Activated CD4-positive, alpha-beta T cell treated with anti-CD3 and anti-CD28 coated beads for 48 hours (primary cell): ENCODE results near the gene GRIN2A.

Experiments
- DNase-seq: peaks from one replicate; pipeline ENCODE4 v3.0.0-alpha.2; 2020

The GRIN2A gene

DNA sequence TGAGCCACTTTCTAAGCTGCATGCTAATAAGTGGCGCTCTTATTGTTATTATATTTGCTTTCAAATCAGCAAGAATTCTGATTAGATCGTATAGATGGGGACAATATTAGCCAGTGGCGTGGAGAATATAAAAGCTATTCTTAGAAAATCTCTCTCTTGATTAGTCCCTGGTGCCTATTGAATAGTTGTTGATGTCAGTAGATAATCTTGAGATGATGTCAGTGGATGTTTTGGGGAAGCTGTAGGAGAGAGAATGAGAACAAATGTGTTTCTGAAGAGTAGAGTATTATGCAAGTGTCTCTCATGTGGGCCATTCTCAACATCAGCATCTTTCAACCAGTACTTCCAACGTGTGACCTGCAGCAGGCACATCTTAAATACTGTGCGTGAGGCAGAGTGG, 445.7 kb downstream of the GRIN2A start:
- no peak for DNase-seq

DNA sequence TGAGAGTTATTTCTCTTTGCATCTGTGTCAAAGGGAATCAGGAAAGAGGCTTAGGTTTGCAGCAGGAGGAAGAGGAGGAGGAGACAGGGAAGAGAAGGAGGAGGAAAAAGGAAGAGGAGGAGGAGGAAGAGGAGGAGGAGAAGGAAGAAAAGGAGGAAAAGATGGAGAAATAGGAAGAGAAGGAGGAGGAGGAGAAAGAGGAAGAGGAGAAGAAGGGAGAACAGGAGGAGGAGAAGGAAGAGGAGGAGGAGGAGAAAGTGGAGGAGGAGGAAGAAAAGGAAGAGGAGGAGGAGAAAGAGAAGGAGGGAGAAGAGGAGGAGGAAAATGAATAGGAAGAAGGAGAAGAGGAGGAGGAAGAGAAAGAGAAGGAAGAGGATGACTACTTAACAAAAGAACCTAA, 459.1 kb downstream of the GRIN2A start:
- DNase-seq: no peak

DNA sequence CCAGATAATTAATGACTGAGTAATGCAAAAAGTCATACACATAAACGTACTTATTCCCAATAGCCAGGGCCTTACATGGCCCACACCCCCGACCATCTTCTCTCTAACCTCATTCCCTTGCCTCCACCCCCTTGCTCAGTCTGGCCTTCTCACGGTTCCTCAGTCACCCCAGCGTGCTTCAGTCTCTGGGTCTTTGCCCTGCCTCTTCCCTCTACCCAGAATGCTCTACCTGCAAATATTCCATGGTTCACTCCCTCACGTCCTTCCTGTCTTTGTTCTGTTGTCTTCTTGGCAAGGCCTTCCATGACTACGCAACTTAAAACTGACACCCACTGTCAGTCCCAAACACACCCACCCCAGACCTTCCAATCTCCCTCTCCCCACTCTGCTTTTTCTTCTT, 468.3 kb downstream of the GRIN2A start:
- no peak for DNase-seq

DNA sequence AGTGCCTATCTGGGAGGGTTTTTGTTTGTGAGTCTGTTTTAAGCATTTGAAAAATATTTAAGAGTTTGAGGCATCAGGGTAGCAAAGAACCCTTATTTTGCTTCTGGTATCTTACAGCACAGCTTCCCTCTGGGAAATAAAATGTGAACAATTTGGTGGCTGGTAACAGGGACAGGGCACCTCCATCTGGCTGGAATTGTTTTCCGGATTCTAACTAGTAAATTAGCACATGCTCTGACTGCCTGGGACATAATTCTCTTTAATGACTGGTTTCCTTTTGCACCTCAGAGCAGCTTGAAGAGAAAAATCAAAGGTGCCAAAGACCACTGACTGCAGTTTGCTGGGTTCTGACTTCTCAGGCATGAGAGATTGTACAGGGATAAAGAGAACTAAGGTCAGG, 469.1 kb downstream of the GRIN2A start:
- DNase-seq: no peak

DNA sequence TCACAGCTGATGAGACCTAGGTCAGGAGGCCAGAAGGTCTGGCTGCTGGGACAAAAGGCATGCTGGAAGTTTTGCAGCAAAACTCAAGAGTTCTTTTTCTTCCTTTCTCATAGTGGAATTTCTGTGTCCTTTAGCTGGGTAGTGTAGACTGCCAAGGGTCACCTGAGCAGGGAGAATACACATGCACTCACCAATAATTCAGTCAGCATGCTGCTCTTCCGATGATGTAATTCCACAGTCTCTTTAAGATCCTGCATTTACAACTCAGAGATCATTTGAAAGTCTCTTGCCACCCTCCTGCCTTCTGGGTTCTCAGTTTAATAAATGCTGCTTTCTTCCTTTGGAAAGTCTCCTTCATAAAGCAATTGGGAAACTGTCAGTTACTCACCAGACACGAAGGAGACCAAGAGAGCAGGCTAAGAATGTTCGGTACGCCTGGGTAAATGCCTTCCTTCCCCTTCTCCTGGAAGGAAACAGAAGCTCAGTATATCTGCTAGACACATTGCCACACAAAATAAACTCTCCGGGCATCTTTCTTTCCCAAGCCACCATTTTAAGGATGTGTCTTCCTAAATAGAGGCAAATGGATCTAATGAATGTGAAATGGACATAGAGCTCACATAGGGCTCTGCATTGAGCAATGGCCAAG, 473.1 kb downstream of the GRIN2A start:
- DNase-seq: no peak

DNA sequence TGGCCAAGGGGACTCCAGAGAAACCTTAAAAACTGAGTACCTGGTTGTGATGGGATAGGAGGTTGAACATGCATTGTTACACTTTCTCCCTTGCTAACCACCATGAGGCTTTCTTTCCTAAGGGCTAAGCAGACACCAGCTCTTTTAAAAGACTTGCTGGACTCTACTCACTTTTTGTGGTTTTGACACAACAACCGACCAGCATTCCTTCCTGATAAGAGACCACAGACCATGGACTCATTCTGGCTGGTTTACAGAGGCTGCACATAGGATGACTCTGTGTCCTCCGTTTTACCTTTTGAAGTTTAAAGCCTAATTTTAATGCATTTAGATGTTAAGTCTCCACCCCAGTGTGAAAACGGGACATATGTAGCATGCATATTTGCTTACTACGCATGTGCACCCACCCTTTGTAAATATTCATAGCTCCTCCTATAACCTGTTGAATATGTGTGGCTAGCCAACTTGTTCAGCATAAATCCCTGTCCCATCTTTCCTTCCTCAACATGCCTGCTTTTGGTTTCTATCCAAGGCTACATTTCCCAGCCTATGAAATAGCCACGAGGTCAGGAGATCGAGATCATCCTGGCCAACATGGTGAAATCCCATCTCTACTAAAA, 475.9 kb downstream of the GRIN2A start:
- DNase-seq: no peak

DNA sequence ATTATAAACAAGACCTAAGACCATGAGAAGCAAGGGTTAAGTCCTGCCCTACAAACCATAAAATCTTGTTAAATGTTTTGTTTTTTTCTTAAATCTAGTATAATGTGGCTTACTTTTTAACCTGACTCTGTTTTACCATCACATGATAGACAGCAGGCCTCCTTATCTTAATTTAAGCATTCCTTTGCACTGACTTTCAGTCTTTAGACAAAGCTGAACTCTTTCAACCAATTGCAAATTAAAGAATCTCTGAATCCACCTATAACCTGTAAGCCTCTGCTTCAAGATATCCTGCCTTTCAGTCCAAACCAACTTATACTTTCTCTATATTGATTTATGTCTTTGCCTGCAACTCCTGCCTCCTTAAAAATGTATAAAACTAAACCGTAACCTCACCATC, 478.5 kb downstream of the GRIN2A start:
- no peak for DNase-seq
